ENCODE data around the gene PIK3R5. TPM values are rescaled to one million over a fixed set of nuclear protein-coding genes. Genes with fewer than 3 reads are reported as not detected.

Gene PIK3R5
- total RNA-seq, 1 donor from 2014 or later: 0.90 TPM

DNA sequence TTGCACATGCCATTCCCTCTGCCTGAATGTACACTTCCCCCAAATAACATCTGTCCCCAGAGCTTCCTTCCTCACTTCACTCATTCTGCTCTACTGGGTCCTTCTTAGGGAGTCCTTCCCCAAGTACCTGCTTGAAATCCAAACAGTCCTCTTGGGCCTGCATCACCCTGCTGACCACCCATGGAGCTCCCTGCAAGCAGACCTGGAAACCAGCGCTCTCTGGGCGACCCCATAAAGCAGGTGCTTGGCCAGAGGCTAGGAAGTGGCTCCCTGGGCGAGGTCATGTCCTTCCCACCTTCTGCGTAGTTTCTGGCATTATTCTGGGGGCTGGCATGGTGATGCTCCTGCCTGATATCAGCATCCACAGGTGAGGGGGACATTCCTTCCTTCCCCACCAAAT lies 43.6 kb upstream of the PIK3R5 start:
- no peak overlapping the region for H3K9ac ChIP-seq
- H4K20me1 ChIP-seq (ENCODE audit: low read depth): peaks cover 16% of the 10 kb centered on the region
- no peaks in the 10 kb centered on the region for H3K36me3 ChIP-seq
- Mint-ChIP-seq H3K36me3 (no peaks in the 10 kb centered on the region), H3K9me3 (peaks cover 8% of the 10 kb centered on the region), H3K27me3 (ENCODE audit: insufficient read depth, low read depth) (peaks cover 36% of the 10 kb centered on the region), H3K4me1 (peaks cover 5% of the 10 kb centered on the region), H3K4me3 (no peak overlapping the region), H3K27ac (no peak overlapping the region)
- peaks cover 15% of the 10 kb centered on the region for H3K4me1 ChIP-seq
- H3K4me2 ChIP-seq: no peak overlapping the region
- H2AFZ ChIP-seq (replicated peaks): no peak overlapping the region
- H3K9me3 ChIP-seq (ENCODE audit: low read depth): no peaks in the 10 kb centered on the region
- peaks cover 11% of the 10 kb centered on the region for H3F3A ChIP-seq (ENCODE audit: low read depth)
- H3K27me3 ChIP-seq: peaks cover 78% of the 10 kb centered on the region
- H3K4me3 ChIP-seq: no peak overlapping the region
- TF ChIP-seq EZH2 (IDR thresholded peaks at IDR 0.05) (no peak), EZH2phosphoT487 (IDR thresholded peaks at IDR 0.05) (no peak)
- TF ChIP-seq, protein P1, sequence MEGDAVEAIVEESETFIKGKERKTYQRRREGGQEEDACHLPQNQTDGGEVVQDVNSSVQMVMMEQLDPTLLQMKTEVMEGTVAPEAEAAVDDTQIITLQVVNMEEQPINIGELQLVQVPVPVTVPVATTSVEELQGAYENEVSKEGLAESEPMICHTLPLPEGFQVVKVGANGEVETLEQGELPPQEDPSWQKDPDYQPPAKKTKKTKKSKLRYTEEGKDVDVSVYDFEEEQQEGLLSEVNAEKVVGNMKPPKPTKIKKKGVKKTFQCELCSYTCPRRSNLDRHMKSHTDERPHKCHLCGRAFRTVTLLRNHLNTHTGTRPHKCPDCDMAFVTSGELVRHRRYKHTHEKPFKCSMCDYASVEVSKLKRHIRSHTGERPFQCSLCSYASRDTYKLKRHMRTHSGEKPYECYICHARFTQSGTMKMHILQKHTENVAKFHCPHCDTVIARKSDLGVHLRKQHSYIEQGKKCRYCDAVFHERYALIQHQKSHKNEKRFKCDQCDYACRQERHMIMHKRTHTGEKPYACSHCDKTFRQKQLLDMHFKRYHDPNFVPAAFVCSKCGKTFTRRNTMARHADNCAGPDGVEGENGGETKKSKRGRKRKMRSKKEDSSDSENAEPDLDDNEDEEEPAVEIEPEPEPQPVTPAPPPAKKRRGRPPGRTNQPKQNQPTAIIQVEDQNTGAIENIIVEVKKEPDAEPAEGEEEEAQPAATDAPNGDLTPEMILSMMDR (IDR thresholded peaks at IDR 0.05): no peak
- DNase-seq (ENCODE audit: low spot score): no peak
- no peak overlapping the region for H3K27ac ChIP-seq
- no peaks in the 10 kb centered on the region for H3K79me2 ChIP-seq (ENCODE audit: low read depth)

- Histone ChIP-seq H2AFZ (replicated peaks) (no peak overlapping the region), H4K20me1 (ENCODE audit: low read depth) (peaks cover 18% of the 10 kb centered on the region), H3K27me3 (peaks cover 95% of the 10 kb centered on the region), H3K79me2 (ENCODE audit: low read depth) (no peaks in the 10 kb centered on the region), H3K9ac (no peak overlapping the region), H3K36me3 (no peaks in the 10 kb centered on the region), H3K27ac (no peak overlapping the region), H3K4me2 (no peak overlapping the region), H3F3A (ENCODE audit: low read depth) (peaks cover 27% of the 10 kb centered on the region), H3K4me3 (no peak overlapping the region), H3K9me3 (ENCODE audit: low read depth) (no peaks in the 10 kb centered on the region), H3K4me1 (peaks cover 16% of the 10 kb centered on the region)
- no peak overlapping the region for H3K27ac Mint-ChIP-seq
- H3K27me3 Mint-ChIP-seq (ENCODE audit: insufficient read depth, low read depth): peaks cover 45% of the 10 kb centered on the region
- no peaks in the 10 kb centered on the region for H3K36me3 Mint-ChIP-seq
- no peak for DNase-seq (ENCODE audit: low spot score)
- TF ChIP-seq, protein P1 (IDR thresholded peaks at IDR 0.05): no peak
- TF ChIP-seq EZH2 (IDR thresholded peaks at IDR 0.05) (peak; percentile 28), EZH2phosphoT487 (IDR thresholded peaks at IDR 0.05) (no peak)
- H3K4me1 Mint-ChIP-seq: peaks cover 8% of the 10 kb centered on the region
- H3K9me3 Mint-ChIP-seq: peaks cover 8% of the 10 kb centered on the region
- H3K4me3 Mint-ChIP-seq: no peak overlapping the region
These were observed 41.7 kb upstream of the PIK3R5 start for GRCh38 chr17:9007052-9007714.

GRCh38 chr17:9006175-9006767 lies 40.8 kb upstream of the PIK3R5 start:
- H3K9me3 Mint-ChIP-seq: peaks cover 6% of the 10 kb centered on the region
- TF ChIP-seq EZH2phosphoT487 (IDR thresholded peaks at IDR 0.05): no peak
- H3K9ac ChIP-seq: no peak overlapping the region
- no peak overlapping the region for H3K27ac Mint-ChIP-seq
- no peaks in the 10 kb centered on the region for H3K36me3 Mint-ChIP-seq
- H3K36me3 ChIP-seq: no peaks in the 10 kb centered on the region
- H3K9me3 ChIP-seq (ENCODE audit: low read depth): no peaks in the 10 kb centered on the region
- no peak overlapping the region for H3K4me2 ChIP-seq
- peaks cover 98% of the 10 kb centered on the region for H3K27me3 ChIP-seq
- H3F3A ChIP-seq (ENCODE audit: low read depth): peaks cover 29% of the 10 kb centered on the region
- DNase-seq (ENCODE audit: low spot score): no peak
- peaks cover 8% of the 10 kb centered on the region for H3K4me1 Mint-ChIP-seq
- peaks cover 18% of the 10 kb centered on the region for H4K20me1 ChIP-seq (ENCODE audit: low read depth)
- H3K79me2 ChIP-seq (ENCODE audit: low read depth): no peaks in the 10 kb centered on the region
- H3K4me3 ChIP-seq: no peak overlapping the region
- H2AFZ ChIP-seq (replicated peaks): no peak overlapping the region
- H3K27me3 Mint-ChIP-seq (ENCODE audit: insufficient read depth, low read depth): peaks cover 49% of the 10 kb centered on the region
- H3K4me3 Mint-ChIP-seq: peak overlapping the region; percentile 53
- H3K27ac ChIP-seq: no peak overlapping the region
- H3K4me1 ChIP-seq: peaks cover 18% of the 10 kb centered on the region

GRCh38 chr17:9004961-9005285 lies 39.4 kb upstream of the PIK3R5 start:
- Histone ChIP-seq H3K4me2 (peak overlapping the region; percentile 94), H3F3A (ENCODE audit: low read depth) (peaks cover 29% of the 10 kb centered on the region), H3K9ac (no peak overlapping the region), H4K20me1 (ENCODE audit: low read depth) (peaks cover 18% of the 10 kb centered on the region), H3K9me3 (ENCODE audit: low read depth) (no peaks in the 10 kb centered on the region), H3K27ac (no peak overlapping the region), H3K79me2 (ENCODE audit: low read depth) (no peaks in the 10 kb centered on the region), H2AFZ (replicated peaks) (no peak overlapping the region), H3K4me1 (peaks cover 18% of the 10 kb centered on the region), H3K27me3 (peaks cover 98% of the 10 kb centered on the region), H3K4me3 (peak overlapping the region; percentile 66), H3K36me3 (no peaks in the 10 kb centered on the region)
- H3K4me1 Mint-ChIP-seq: peaks cover 8% of the 10 kb centered on the region
- TF ChIP-seq EZH2phosphoT487 (IDR thresholded peaks at IDR 0.05) (no peak), EZH2 (IDR thresholded peaks at IDR 0.05) (no peak)
- TF ChIP-seq, protein P1 (IDR thresholded peaks at IDR 0.05): no peak
- H3K27me3 Mint-ChIP-seq (ENCODE audit: insufficient read depth, low read depth): peaks cover 52% of the 10 kb centered on the region
- no peak overlapping the region for H3K27ac Mint-ChIP-seq
- no peak for DNase-seq (ENCODE audit: low spot score)
- H3K9me3 Mint-ChIP-seq: peaks cover 2% of the 10 kb centered on the region
- no peaks in the 10 kb centered on the region for H3K36me3 Mint-ChIP-seq
- H3K4me3 Mint-ChIP-seq: peak overlapping the region; percentile 64
